ENCODE measurements around the gene AGBL4.

DNA sequence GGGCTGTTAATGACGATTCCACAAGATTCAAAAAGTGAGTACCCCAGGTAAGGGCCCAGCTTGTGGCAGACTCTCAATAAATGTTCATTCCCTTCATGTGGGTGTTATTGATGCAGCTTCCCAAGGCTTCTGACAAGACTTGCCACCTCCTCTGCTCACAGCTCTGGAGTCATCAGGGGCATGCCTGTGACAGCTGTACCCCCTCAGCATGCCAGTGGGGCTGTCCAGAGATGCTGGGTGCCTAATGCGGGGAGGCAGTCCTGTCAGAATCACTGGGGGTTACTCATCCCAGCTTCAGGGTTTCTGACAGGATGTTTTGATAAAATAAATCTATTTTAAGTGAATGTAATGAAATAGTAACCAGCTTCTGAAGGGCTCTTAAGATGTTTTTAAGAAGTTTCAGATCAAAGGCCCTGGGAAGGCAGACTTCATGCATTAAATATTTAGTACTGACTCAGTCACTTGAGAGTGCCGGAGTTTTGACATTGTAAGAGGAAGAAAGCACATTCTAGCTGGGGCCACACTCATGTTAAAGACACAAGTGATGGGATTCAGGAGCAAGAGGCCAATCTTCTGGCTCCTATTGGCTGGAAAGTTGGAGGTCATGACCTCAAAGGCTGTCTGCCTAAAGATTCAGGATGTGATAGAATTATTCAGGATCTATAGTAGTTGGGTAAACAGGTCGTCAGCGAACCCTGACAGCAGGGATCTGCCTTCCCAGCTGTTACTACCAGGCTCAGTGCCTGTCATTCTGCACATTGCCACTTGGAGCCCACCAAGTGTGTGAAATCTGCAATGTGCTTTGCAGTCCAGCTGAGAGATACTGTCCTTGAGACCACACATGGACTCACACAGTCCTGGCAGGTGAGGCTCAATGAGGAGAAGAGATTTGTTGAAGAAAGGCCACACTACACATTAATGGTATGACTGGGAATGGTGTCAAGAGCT is 1007.5 kb downstream of the AGBL4 start:
- TF ChIP-seq TAF1 (IDR thresholded peaks at IDR 0.05; ENCODE audit: borderline replicate concordance, insufficient read depth, low read length) (no peak), REST (IDR thresholded peaks at IDR 0.05; ENCODE audit: insufficient read depth in 1 of 2, low read depth in 2 of 2, low read length in 2 of 2) (no peak), POLR2AphosphoS5 (IDR thresholded peaks at IDR 0.05; ENCODE audit: low read depth, low read length) (no peak), SIN3A (IDR thresholded peaks at IDR 0.05; ENCODE audit: borderline replicate concordance, insufficient read depth, low read length) (no peak), FOXP2 (optimal IDR thresholded peaks at IDR 0.05; ENCODE audit: borderline replicate concordance, extremely low read depth, extremely low read length, insufficient read depth) (no peak)
